Colonic mucosa (tissue), 4 donors: ENCODE results near the gene CDH2. TPM values are rescaled to one million over a fixed set of nuclear protein-coding genes. Genes with fewer than 3 reads are reported as not detected.

Source experiments
- DNase-seq: peaks from one replicate; pipeline ENCODE4 v3.0.0-alpha.2; 2020
- H3K27ac ChIP-seq: fragments of 200-600 bp; one replicate; pipeline ENCODE4 v1.8.0; 2021
- H3K27me3 ChIP-seq: fragments of 200-600 bp; one replicate; pipeline ENCODE4 v1.8.0; 2021
- H3K36me3 ChIP-seq: fragments of 200-600 bp; one replicate; pipeline ENCODE4 v1.8.0; 2021
- H3K4me1 ChIP-seq: fragments of 200-600 bp; one replicate; pipeline ENCODE4 v1.8.0; 2021; ENCODE audit warnings: mild to moderate bottlenecking
- H3K4me3 ChIP-seq: fragments of 200-600 bp; one replicate; pipeline ENCODE4 v1.8.0; 2021
- H3K9ac ChIP-seq, 2 donors: one replicate each; pipeline ENCODE4 v1.7.0; 2013; ENCODE audit warnings: control low read depth in 2 of 2, low read depth in 2 of 2, low read length in 2 of 2
- H3K9me3 ChIP-seq: fragments of 200-600 bp; one replicate; pipeline ENCODE4 v1.8.0; 2021
- intact Hi-C: fragments of 100-400 bp; cut with DNase I; formaldehyde crosslinking; loops from one replicate; pipeline ENCODE4 v1.14.1; 2022
- total RNA-seq, 2 donors: library from RNA; stranded (reverse); fragmentation: NEBNext Ultra II Directional in 1 of 2; extraction: Animal tissue kit (Norgen Biotek cat#: 25700) in 1 of 2; gene quantifications; one replicate each; pipeline ENCODE4 v1.2.1, GENCODE V29; 2021
- TF ChIP-seq, protein P1 (sequence below): fragments of 200-600 bp; IDR thresholded peaks from one replicate; pipeline ENCODE4 v1.8.0; 2022; ENCODE audit warnings: antibody characterized with exemption, mild to moderate bottlenecking
- donor health status: healthy.
- donor health status: DM: no; HTN: no; CAD: no.
- donor health status: DM: no; HTN: no; CAD: no.

The CDH2 gene
- total RNA-seq, 2 donors from 2014 or later = 0.84 to 1.4 TPM

GRCh38 chr18:27942706-27943105, 234.2 kb downstream of the CDH2 start:
- no peak for DNase-seq
- no peaks in the 10 kb centered on the region for H3K9me3 ChIP-seq
- H3K4me1 ChIP-seq = no peaks in the 10 kb centered on the region
- intact Hi-C loops = no loop called here
- no peaks in the 10 kb centered on the region for H3K36me3 ChIP-seq
- TF ChIP-seq, protein P1, sequence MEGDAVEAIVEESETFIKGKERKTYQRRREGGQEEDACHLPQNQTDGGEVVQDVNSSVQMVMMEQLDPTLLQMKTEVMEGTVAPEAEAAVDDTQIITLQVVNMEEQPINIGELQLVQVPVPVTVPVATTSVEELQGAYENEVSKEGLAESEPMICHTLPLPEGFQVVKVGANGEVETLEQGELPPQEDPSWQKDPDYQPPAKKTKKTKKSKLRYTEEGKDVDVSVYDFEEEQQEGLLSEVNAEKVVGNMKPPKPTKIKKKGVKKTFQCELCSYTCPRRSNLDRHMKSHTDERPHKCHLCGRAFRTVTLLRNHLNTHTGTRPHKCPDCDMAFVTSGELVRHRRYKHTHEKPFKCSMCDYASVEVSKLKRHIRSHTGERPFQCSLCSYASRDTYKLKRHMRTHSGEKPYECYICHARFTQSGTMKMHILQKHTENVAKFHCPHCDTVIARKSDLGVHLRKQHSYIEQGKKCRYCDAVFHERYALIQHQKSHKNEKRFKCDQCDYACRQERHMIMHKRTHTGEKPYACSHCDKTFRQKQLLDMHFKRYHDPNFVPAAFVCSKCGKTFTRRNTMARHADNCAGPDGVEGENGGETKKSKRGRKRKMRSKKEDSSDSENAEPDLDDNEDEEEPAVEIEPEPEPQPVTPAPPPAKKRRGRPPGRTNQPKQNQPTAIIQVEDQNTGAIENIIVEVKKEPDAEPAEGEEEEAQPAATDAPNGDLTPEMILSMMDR = no peak
- no peaks in the 10 kb centered on the region for H3K27me3 ChIP-seq
- no peak overlapping the region for H3K4me3 ChIP-seq
- H3K27ac ChIP-seq = no peak overlapping the region
- H3K9ac ChIP-seq = no peak overlapping the region

DNA sequence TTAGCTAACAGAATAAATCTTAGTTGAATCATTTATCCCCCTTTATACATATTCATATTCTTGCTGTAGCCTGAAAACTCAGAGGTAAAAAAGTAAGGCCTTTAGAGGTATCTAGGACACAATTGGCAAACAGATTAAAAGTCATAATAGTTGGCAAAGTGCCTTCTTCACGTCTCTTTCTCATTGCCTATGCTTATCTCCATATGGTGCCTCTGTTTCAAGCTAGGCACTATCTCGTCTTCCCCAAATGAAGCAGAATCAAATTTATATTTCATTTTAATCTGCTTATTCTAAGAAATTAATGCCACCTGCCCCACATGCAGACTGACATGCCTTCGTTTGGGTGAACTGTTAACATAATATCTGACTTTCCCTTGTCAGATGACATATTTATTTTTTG, 245.4 kb downstream of the CDH2 start:
- Histone ChIP-seq H3K4me3 (no peak overlapping the region), H3K9ac (peak overlapping the region in 1 of 2 donors; percentile 12), H3K27me3 (no peaks in the 10 kb centered on the region), H3K9me3 (no peaks in the 10 kb centered on the region), H3K27ac (no peak overlapping the region), H3K4me1 (no peaks in the 10 kb centered on the region), H3K36me3 (no peaks in the 10 kb centered on the region)
- TF ChIP-seq, protein P1 = no peak
- no peak for DNase-seq
- intact Hi-C loops = no loop called here

DNA sequence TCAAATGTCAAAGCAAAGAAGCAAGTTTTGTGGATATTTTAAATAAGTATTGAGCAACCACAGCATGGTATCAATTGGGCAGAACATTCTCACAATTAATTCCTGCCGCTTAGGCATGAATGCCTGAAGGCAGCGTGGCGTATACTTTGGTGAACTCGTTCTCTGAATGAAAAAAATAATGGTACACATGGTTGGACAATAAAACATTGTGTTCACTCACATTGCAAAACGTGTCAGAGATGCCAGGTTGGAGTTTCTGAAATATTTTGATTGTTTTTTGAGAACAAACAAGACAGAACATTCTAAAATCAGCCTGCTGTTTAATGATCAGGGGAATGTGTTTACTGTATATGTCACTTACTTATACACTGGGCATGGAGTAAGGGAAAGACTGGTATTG, 254.2 kb downstream of the CDH2 start:
- DNase-seq = no peak
- Histone ChIP-seq H3K27me3 (no peaks in the 10 kb centered on the region), H3K9ac (no peak overlapping the region), H3K36me3 (no peaks in the 10 kb centered on the region), H3K4me1 (no peaks in the 10 kb centered on the region), H3K27ac (no peak overlapping the region), H3K9me3 (no peaks in the 10 kb centered on the region), H3K4me3 (no peak overlapping the region)
- intact Hi-C loops = no loop called here
- TF ChIP-seq, protein P1 = no peak

DNA sequence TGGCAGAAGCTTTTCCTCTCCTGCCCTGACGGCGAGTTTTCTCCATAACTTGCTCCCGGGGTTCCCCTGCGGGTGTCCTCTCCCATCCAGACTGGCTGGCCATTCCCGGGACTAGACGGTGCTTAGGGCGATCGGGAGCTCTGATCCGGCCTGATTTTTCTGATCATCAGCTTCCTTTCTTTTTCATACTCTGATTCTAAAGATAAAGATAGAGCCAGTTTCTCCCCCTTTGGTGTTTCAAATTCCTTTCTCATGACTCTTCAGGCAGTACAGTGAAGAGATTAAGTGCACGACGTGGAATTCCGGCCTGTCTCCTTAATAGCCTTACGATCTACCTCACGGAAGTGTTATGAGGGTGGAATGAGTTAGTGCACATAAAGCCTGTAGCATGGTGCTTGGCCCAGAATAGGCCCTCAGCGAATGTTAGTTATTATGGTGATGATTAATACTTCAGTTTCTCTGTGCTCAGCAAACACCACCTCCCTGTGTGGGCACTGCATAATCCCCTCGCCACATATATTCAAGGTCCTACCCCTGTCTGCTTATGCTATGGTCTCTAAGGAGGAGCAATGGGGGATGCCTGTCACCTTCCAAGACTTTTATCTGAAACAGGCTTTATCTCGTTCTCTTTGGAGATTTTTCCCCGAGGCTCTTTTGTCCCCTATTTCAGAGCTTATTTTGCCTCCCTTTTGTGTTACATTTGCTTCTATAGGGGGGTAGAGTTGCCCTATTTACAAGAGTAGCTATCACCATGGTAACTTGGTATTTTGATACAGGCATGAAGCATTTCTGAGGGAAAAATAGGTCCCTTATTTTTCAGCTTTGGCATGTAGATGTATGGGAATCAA, 254.8 kb downstream of the CDH2 start:
- H3K9me3 ChIP-seq = no peaks in the 10 kb centered on the region
- DNase-seq = no peak
- no peaks in the 10 kb centered on the region for H3K4me1 ChIP-seq
- H3K9ac ChIP-seq = no peak overlapping the region
- H3K27ac ChIP-seq = no peak overlapping the region
- H3K27me3 ChIP-seq = no peaks in the 10 kb centered on the region
- intact Hi-C loops = no loop called here
- no peak overlapping the region for H3K4me3 ChIP-seq
- TF ChIP-seq, protein P1 = no peak
- H3K36me3 ChIP-seq = no peaks in the 10 kb centered on the region

DNA sequence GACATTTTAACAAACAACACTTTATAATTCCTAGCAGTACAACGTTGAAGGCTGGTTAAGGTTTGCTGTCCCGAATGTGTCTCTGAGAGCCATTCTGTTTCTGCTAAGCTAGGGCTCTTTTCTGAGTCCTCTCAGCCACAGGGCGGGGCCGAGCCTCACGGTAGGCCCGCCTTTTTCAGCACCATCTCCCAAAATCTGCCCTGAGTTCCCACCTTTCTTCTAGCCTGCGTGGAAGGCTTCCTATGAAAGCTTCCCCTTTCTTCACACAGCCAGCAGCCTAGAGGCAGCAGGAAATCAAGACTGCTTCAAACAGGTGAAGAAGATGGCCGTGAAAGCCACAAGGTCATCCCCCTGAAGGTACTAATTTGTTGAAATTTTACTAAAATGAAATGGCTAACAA, 255.5 kb downstream of the CDH2 start:
- DNase-seq = no peak
- no peak overlapping the region for H3K4me3 ChIP-seq
- no peaks in the 10 kb centered on the region for H3K36me3 ChIP-seq
- intact Hi-C loops = no loop called here
- TF ChIP-seq, protein P1 = no peak
- no peak overlapping the region for H3K27ac ChIP-seq
- no peaks in the 10 kb centered on the region for H3K27me3 ChIP-seq
- no peaks in the 10 kb centered on the region for H3K9me3 ChIP-seq
- H3K9ac ChIP-seq = no peak overlapping the region
- H3K4me1 ChIP-seq = no peaks in the 10 kb centered on the region
